NCI-H774 (cell line): ENCODE results near the gene TRAPPC10.

Experiments
- DNase-seq: peaks from one replicate; lab custom pipeline; 2025; lab: John Stamatoyannopoulos, UW

The TRAPPC10 gene, protein sequence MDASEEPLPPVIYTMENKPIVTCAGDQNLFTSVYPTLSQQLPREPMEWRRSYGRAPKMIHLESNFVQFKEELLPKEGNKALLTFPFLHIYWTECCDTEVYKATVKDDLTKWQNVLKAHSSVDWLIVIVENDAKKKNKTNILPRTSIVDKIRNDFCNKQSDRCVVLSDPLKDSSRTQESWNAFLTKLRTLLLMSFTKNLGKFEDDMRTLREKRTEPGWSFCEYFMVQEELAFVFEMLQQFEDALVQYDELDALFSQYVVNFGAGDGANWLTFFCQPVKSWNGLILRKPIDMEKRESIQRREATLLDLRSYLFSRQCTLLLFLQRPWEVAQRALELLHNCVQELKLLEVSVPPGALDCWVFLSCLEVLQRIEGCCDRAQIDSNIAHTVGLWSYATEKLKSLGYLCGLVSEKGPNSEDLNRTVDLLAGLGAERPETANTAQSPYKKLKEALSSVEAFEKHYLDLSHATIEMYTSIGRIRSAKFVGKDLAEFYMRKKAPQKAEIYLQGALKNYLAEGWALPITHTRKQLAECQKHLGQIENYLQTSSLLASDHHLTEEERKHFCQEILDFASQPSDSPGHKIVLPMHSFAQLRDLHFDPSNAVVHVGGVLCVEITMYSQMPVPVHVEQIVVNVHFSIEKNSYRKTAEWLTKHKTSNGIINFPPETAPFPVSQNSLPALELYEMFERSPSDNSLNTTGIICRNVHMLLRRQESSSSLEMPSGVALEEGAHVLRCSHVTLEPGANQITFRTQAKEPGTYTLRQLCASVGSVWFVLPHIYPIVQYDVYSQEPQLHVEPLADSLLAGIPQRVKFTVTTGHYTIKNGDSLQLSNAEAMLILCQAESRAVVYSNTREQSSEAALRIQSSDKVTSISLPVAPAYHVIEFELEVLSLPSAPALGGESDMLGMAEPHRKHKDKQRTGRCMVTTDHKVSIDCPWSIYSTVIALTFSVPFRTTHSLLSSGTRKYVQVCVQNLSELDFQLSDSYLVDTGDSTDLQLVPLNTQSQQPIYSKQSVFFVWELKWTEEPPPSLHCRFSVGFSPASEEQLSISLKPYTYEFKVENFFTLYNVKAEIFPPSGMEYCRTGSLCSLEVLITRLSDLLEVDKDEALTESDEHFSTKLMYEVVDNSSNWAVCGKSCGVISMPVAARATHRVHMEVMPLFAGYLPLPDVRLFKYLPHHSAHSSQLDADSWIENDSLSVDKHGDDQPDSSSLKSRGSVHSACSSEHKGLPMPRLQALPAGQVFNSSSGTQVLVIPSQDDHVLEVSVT

DNA sequence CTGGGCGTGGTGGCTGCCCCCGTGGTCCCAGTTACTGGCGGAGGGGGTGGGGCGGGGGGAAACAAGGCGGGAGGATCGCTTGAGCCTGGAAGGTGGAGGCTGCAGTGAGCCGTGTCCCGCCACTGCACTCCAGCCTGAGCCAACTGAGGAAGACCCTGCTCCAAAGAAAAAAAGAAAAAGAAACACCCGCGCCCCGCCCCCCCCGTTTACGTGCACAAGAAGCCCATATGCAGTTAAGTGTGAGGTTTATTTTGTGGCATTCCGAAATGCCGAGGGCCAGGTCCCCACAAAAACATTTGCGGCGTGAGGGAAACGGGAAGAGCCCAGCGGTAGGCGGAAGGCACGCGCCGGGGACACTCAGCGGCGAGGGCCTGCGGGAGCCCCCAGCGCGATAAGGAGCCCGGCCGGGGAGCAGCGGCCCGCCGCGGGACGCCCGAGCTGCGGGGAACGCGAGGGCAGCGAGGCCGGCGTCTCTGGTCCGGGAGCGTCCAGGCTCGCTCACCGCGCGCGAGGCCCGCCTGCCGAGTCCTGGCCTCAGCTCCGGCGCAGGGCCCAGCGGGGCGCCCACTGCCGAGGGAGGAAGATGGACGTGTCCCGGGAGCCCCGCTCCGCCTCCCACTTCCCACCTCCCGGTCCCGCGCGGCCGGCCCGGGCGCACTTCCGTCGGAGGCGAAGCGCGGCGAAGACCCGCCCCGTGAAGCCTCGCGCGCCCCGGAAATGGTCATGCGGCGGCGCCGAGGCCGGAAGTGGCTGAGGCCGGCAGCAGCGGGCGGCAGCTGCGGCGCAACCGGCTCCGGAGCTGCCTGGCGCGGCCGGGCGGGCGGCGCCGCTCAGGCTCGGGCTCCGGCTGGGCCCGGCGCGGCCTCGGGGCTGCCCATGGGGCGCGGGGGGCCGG, at the start of gene TRAPPC10:
Gene TRAPPC10 (plus strand): TSS at position 731 of the 895 bp plus-strand sequence. CDS start 185 bp downstream, outside the sequence.
- DNase-seq: peak; percentile 69

DNA sequence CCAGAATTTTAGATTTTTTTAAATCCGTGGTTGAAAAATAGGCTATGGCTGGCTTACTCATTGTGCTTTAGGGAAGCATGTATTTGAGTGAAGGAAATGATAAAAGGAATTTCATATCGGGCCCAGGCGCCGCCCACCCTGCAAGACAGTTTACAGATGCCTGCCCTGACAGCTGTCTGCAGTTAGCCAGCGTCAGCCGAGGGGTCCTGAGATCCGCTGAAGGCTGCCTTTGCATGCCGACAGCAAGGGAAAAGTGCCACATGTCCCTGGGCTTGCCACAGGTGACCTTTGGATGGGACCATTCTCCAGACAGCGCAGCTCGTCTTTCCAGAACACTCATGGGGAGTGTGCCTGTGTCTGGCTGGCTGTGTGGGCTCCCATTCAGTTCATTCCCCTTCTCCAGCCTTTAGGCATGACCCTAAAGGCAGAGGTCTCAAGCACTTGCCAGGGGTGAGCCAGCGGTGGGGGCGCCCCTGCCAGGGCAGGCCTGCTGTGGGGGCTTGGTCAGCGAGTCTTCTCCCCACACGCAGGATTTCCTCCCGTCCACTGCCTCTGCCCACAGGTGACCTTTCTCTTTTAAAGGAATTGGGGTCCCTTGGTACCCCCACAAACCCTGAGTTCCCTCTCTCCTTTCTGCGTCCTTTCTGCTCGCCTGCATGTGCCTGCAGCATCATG, 46.1 kb upstream of the TRAPPC10 start:
- no peak for DNase-seq

DNA sequence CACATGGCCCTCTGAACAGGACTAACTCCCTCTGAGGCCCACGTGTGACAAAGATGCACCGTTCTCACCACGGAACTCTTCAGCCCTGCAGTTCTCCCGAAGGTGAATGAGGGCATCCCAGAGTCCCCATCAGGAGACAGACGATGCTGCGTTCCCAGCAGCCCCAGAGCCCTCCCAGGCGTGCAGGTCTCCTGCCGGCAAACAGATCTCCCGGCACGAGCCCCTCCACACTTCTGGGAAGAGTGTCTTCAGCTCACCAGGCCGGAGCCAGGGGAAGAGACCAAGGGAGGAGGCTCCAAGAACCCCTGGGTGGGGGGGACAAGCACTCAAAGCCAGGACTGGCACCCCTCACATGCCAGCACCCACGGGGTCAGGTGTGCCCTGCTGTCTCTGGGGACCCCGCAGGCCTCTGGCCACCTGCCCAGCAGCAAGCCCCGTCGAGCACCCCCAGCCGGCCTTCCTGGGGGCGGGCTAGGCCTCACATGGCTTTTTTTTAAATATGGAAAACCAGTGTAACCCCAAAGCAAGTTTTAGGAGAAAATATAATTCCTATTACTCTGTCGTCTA, 45.1 kb upstream of the TRAPPC10 start:
- no peak for DNase-seq

DNA sequence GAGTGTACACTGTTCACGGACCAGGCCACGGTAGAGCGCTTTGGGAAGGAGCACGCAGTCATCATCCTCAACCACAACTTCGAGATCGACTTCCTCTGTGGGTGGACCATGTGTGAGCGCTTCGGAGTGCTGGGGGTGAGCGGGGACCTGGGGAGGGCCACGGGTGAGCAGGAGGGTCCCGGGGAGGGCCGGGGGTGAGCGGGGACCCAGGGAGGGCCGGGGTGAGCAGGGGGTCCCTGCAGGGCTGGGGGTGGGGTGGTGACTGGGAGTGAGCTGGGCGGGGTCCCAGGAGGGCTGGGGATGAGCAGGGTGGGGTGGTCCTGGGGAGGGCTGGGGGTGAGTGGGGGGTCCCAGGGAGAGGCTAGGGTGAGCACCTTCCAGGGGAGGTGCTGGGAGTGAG, 44.1 kb upstream of the TRAPPC10 start:
- no peak for DNase-seq

DNA sequence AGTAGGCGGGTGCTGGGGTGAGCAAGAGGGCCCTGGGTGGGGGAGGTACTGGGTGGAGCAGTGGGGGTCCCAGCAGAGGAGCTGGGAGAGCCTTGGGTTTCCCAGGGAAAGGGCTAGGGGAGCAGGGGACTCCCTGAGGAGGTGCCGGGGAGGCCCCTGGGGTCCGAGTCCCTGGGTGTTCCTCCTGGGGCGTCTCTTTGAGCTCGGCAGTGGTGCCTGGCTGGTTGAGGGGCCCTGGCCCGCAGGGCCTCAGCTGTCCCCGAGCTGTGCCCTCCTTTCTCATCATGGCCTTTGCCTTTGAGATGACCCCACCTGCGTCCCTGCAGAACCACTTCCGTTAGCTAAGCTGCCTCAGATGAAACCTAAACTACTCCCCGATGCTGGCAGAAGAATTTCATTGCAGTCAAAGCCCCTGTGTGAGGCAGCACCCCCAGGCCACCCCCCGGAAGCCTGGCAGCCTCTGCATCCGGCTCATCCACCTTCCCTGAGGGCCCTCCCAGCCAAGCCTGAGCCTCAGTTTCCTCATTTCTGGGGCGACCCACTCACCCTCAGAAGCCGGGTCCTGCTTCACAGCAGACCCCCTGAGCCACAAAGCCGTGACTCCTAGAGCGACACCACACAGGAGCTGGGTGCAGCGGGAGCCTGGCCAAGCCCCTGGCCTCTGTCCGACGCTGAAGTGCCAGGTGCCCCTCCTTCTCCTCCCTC, 43.5 kb upstream of the TRAPPC10 start:
- DNase-seq: no peak

DNA sequence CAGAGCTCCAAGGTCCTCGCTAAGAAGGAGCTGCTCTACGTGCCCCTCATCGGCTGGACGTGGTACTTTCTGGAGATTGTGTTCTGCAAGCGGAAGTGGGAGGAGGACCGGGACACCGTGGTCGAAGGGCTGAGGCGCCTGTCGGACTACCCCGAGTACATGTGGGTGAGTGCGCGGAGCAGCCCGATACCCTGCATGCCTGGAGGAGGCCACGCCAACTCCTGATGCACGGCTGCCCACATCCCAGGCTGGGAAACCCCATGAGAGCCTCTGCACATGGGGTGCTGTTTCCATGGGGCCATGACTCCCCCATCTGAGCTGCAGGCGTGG, 43.0 kb upstream of the TRAPPC10 start:
- no peak for DNase-seq

DNA sequence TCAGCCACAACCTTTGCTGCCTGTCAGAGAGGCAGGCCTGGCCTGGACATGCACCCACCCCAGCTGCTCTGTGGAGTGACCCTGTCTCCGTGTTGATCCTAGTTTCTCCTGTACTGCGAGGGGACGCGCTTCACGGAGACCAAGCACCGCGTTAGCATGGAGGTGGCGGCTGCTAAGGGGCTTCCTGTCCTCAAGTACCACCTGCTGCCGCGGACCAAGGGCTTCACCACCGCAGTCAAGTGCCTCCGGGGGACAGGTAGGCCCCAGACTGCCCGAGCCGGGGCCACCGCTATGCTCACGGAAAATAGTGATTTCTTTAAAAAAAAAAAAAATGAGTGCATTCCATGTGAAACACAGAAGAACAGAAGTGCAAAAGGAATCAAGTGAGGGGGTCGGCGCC, 41.6 kb upstream of the TRAPPC10 start:
- DNase-seq: no peak

DNA sequence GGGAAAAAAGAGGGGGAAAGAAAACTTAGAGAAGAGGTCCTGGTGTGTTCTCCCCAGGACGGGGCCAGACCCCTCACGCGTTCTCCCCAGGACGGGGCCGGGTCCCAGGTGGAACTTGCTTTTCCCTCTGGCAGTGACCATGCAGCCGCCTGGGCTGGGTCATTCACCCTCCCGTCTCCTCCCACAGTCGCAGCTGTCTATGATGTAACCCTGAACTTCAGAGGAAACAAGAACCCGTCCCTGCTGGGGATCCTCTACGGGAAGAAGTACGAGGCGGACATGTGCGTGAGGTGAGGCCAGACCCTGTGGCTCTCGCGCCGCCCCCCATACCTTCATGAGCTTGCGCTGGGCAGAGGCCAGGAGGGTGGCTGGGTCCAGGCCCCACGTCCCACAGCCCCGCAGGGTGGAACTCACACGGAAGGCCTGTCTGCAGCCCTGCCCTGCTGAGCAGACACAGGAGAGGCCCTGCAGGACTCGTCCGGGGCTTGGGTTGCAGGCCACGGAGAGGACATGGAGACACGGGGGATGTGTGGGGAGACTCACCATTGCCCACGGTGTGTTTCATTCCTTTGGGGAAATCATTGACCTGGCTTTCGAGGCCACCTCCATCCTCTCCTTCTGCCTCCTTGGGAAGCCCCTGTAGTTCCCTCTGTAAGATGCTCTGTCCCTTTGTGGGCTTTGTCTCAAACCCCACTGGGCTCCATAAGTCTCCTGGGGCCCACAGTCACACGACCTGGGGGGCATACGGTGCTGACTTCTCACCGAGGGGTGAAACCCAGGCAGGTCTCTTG, 40.7 kb upstream of the TRAPPC10 start:
- no peak for DNase-seq

DNA sequence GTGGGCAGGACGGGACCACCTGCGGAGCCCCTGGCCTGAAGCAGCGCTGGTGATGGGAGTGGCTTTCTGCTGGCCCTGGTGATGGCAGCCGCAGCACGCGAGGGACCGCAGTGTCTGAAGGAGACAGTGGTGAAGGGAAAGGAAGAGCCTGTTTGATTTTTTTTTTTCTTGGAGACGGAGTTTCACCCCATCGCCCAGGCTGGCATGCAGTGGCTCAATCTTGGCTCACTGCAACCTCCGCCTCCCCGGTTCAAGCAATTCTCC, 40.2 kb upstream of the TRAPPC10 start:
- DNase-seq: no peak

DNA sequence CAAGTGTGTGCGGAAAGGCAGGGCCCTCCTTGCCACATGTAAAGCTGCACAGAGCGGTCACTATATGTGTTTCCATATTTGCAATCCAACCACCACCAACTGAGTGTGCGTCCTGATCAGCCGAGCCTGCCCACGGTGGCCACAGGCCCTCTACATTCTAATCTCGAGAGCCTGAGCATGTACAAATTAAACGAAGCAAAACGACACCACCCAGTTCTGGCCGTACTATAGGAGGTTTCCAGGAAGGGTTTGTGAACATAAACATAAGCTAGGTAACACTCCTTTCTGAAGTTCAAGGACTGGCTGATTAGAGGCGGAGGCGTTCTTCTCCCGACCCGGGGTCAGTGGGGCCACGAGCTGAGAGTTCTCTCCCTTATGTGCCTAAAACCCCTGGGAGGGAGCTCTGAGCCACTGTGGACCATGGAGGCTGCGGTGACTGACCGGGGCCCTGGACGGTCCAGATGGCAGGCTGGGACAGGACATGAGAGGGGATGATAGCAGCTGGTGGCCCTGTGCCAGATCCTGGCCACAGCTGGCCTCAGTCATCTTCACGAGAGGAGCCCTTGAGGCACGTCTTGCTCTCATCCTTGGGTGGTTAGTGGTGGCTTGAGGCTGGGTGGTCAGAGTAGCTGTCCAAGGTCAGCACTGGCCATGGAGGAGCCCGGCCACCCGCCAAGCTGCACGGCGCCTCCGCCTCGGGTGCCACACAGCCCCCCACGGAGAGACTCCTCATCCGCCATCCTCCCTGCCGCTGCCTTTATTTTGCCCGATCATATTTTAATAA, 39.1 kb upstream of the TRAPPC10 start:
- DNase-seq: no peak

DNA sequence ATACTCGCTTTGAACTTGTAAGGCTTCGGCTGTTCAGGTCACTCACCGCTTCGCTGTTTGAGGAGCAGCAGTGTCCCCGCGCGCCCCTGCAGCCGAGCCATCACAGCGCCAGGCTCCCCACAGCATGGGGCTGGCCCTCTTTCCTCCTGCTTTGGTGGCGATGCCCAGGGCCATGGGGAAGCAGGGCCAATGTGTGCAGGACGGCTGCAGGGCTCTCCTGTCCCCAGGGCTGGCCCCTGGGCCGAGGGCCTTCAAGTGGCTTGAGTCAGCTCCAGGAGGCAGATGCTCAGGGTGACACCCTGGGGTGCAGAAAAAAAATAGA, 38.5 kb upstream of the TRAPPC10 start:
- no peak for DNase-seq

DNA sequence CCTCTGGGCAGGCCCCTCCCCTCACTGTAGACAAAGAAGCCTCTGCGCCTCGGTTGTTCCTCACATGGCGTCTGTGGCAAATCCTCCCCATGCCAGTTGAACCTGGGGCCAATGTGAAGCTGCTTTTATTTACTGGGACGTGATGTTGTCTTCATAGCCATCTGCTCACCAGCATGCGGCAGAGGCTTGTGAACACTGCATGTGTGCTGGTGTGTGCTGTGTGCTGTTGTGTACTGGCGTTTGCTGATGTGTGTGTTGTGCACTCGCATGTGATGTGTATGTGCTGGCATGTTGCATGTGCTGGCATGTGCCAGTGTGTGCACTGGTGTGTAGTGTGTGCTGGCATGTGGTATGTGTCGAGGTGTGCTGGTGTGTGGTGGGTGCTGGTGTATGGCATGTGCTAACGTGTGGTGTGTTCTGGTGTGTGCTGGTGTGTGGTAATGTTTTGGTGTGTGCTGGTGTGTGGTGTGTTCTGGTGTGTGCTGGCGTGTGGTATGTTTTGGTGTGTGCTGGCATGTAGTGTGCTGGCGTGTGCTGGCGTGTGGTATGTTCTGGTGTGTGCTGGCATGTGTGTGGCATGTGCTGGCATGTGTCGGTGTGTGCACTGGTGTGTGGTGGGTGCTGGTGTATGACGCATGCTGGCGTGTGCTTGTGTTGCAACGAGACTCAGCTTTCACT, 37.2 kb upstream of the TRAPPC10 start:
- DNase-seq: no peak

DNA sequence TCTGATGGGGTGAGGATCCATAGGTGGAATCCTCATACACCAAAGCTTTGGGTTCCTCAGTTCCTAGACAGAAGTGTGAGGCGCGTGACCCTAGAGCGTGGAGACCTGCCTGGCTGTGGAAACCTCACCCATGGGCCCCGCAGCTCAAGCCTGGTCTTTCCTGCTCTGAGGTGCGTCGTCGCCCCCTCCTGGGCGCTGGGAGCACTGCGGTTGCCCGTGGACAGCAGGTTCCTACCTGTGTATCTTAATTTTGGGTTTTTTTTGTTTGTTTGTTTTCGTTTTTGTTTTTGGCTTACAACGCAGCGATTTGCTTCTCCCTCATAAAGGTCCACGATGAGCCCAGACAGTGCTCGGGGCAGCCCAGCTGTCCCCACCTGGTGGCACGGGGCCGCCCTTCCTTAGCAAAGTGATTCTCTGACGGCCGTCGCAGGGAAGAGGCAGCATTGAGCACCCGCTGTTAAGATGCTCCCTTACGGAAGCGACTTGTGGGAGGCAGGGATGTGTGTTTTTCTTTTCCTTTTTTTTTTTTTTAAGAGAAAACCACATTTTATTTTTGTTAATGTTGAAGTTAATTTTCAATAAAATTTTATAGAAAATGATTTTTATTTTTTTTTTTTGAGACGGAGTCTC, 36.5 kb upstream of the TRAPPC10 start:
- no peak for DNase-seq

DNA sequence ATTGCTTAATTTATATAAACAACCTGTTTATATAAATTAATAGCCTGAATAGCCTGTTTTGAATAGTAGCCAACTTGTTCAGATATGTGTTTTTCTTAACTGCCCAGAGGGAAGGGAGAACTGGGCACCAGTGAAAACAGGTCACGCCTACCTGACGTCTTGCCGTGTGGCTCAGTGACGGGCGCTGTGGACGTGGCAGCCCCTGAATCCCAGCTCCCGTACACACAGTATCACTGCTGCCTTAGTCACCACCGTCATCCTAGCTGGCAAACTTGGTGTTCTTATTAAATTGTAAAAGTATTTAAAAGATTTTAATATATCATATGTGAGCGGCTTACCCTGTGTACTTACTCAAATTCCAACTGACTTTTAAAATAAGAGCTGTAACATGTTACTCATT, 35.4 kb upstream of the TRAPPC10 start:
- no peak for DNase-seq

DNA sequence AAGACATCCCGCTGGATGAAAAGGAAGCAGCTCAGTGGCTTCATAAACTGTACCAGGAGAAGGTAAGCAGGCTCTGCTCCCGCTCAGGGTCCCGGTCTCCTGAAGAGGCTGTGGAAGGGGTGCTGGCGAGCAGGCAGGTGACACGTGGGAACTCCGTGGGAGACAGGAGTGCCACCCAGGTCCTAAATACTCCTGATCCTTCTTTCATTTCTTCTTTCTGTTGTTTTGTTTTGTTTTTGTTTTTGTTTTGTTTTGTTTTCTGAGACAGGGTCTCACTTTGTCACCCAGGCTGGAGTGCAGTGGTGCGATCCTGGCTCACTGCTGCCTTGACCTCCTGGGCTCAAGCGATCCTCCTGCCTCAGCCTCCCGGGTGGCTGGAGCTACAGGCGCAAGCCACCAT, 34.0 kb upstream of the TRAPPC10 start:
- no peak for DNase-seq

DNA sequence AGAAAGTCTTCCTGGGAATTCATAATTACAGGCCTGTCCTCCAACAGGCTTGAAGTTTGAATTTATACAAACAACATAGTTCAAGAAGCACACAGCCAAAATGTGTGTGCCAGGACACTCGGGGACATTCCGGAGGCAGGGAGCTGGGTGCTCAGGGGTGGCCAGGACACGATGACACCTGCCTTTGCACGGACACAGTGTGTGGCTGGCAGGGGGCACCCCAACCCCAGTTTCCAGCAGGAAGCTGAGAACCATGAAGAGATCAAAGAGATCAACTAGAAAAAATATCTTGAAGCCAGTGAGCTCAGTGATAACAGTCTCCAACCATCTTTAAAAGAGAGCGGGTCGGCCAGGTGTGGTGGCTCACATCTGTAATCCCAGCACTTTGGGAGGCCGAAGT, 32.5 kb upstream of the TRAPPC10 start:
- no peak for DNase-seq

DNA sequence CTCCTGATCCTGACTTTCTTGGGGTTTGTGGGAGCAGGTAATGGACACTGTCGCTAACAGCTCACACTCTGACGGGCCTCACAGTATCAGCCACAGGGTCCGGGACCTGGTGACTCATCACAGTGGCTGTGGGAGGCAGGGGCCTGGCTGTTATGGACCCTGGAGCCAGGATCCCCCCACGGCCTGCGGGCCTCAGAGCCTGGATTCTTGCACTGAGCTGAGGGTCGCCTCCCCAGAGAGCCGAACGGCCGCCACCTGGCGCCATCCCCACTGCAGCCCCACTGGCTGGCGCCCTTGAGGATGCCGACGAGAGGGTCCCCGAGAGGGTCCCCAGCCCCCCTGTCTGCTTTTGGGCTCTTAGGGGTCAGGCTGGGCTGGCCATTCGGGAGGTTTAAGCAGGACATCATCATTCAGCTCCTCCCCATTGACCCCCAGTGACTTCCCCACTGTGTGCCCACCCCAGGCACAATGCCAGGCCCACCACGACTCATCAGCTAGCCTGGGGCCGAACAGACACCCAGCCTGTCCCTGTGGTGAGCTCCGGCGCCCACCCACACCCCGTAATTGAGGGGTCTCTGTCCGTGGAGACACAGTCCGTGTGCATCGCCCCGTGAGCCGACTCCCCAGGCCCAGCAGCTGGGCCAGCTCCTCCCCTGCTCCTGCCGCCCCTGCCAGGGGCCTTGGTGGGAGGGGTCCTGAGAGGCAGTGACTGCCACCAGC, 30.8 kb upstream of the TRAPPC10 start:
- DNase-seq: no peak
